ENCODE measurements around the gene CCDC85C.

DNA sequence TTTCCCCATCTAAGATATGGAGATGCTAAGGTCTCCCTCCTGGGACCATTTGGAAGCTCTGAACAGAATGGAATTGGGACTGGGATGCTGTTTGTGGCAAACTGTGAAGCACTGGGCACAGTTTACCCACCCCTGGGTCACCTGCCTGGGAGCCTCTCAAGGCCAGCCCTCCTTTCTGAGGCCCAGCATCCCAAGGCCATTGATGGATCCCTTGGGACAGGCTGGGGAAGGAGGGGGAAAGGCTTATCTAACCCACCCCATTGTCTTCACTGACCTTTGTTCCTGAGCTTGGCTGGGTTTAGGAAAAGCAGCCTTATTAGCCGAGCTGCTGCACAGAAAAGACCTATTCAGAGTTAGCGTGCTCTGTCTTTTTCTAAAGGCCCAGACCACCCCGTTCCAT is 5.2 kb downstream of the CCDC85C start:
- TF ChIP-seq, protein P1, sequence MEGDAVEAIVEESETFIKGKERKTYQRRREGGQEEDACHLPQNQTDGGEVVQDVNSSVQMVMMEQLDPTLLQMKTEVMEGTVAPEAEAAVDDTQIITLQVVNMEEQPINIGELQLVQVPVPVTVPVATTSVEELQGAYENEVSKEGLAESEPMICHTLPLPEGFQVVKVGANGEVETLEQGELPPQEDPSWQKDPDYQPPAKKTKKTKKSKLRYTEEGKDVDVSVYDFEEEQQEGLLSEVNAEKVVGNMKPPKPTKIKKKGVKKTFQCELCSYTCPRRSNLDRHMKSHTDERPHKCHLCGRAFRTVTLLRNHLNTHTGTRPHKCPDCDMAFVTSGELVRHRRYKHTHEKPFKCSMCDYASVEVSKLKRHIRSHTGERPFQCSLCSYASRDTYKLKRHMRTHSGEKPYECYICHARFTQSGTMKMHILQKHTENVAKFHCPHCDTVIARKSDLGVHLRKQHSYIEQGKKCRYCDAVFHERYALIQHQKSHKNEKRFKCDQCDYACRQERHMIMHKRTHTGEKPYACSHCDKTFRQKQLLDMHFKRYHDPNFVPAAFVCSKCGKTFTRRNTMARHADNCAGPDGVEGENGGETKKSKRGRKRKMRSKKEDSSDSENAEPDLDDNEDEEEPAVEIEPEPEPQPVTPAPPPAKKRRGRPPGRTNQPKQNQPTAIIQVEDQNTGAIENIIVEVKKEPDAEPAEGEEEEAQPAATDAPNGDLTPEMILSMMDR (IDR thresholded peaks at IDR 0.05), result no peak
- TF ChIP-seq POLR2AphosphoS5 (IDR thresholded peaks at IDR 0.05), result no peak

Data from prostate gland (tissue), 2 donors.